HepG2 (cell line): ENCODE results near the gene SLC25A10. TPM values are rescaled to one million over a fixed set of nuclear protein-coding genes. Genes with fewer than 3 reads are reported as not detected.

Source experiments
- FOXP4 ChIP-seq: sonication (generic); formaldehyde crosslinking; IDR thresholded peaks from 2 replicates; pipeline ENCODE4 v1.4.0; 2020; ENCODE audit warnings: missing genetic modification reagents
- HDAC6 ChIP-seq: fragments of 200-600 bp; sonication (generic); IDR thresholded peaks from 2 replicates; pipeline ENCODE4 v1.7.0; 2017; ENCODE audit warnings: mild to moderate bottlenecking, antibody characterized with exemption, low read length, low read depth
- HIVEP1 ChIP-seq: sonication (generic); formaldehyde crosslinking; IDR thresholded peaks from 2 replicates; pipeline ENCODE4 v1.4.0; 2020; ENCODE audit warnings: mild to moderate bottlenecking, missing genetic modification reagents
- MBD4 ChIP-seq: IDR thresholded peaks from 2 replicates; pipeline ENCODE4 v1.6.1; 2012; ENCODE audit warnings: low read length, inconsistent platforms, borderline replicate concordance
- MIER2 ChIP-seq: IDR thresholded peaks from 2 replicates; pipeline ENCODE4 v1.6.1; 2016; ENCODE audit warnings: missing biosample characterization, missing genetic modification reagents
- MLLT10 ChIP-seq: sonication (generic); formaldehyde crosslinking; IDR thresholded peaks from 2 replicates; pipeline ENCODE4 v1.4.0; 2020; ENCODE audit warnings: missing genetic modification reagents
- NPAS2 ChIP-seq: sonication (generic); formaldehyde crosslinking; IDR thresholded peaks from 2 replicates; pipeline ENCODE4 v1.8.0; 2022; ENCODE audit warnings: mild to moderate bottlenecking, missing genetic modification reagents, borderline replicate concordance
- NR2C2 ChIP-seq: sonication (generic); formaldehyde crosslinking; IDR thresholded peaks from 2 replicates; pipeline ENCODE4 v1.4.0; 2020; ENCODE audit warnings: missing genetic modification reagents, mild to moderate bottlenecking, moderate library complexity, borderline replicate concordance
- PHF20 ChIP-seq: sonication (generic); formaldehyde crosslinking; IDR thresholded peaks from 2 replicates; pipeline ENCODE4 v1.5.0; 2020; ENCODE audit warnings: mild to moderate bottlenecking, missing genetic modification reagents
- SETDB1 ChIP-seq: sonication (generic); formaldehyde crosslinking; IDR thresholded peaks from 2 replicates; pipeline ENCODE4 v1.5.1; 2020; ENCODE audit warnings: missing genetic modification reagents, mild to moderate bottlenecking, borderline replicate concordance
- SNAPC5 ChIP-seq: sonication (generic); formaldehyde crosslinking; IDR thresholded peaks from 2 replicates; pipeline ENCODE4 v1.8.1; 2023; ENCODE audit warnings: mild to moderate bottlenecking, missing genetic modification reagents, borderline replicate concordance
- TARDBP ChIP-seq: sonication (generic); formaldehyde crosslinking; IDR thresholded peaks from 2 replicates; pipeline ENCODE4 v1.8.0; 2022; ENCODE audit warnings: mild to moderate bottlenecking, missing genetic modification reagents
- TFDP1 ChIP-seq: IDR thresholded peaks from 2 replicates; pipeline ENCODE4 v1.6.1; 2016; ENCODE audit warnings: missing compliant biosample characterization, missing genetic modification reagents, borderline replicate concordance
- TFDP2 ChIP-seq: sonication (generic); formaldehyde crosslinking; IDR thresholded peaks from 2 replicates; pipeline ENCODE4 v1.4.0; 2020; ENCODE audit warnings: missing genetic modification reagents
- ZBTB49 ChIP-seq: sonication (generic); formaldehyde crosslinking; IDR thresholded peaks from 2 replicates; pipeline ENCODE4 v1.4.0; 2020; ENCODE audit warnings: missing genetic modification reagents, borderline replicate concordance
- ZFYVE20 ChIP-seq: sonication (generic); formaldehyde crosslinking; IDR thresholded peaks from 2 replicates; pipeline ENCODE4 v1.8.0; 2023; ENCODE audit warnings: low read depth, mild to moderate bottlenecking, moderate library complexity, missing genetic modification reagents, borderline replicate concordance
- ZKSCAN5 ChIP-seq: sonication (generic); formaldehyde crosslinking; IDR thresholded peaks from 2 replicates; pipeline ENCODE4 v1.5.1; 2020; ENCODE audit warnings: mild to moderate bottlenecking, missing genetic modification reagents
- ZNF549 ChIP-seq: sonication (generic); formaldehyde crosslinking; IDR thresholded peaks from 2 replicates; pipeline ENCODE4 v1.5.0; 2020; ENCODE audit warnings: missing genetic modification reagents
- ZNF556 ChIP-seq: sonication (generic); formaldehyde crosslinking; IDR thresholded peaks from 2 replicates; pipeline ENCODE4 v1.4.0; 2020; ENCODE audit warnings: mild to moderate bottlenecking, missing genetic modification reagents, borderline replicate concordance
- ZNF644 ChIP-seq: IDR thresholded peaks from 2 replicates; pipeline ENCODE4 v1.6.1; 2016; ENCODE audit warnings: low read depth
- ZNF781 ChIP-seq: sonication (generic); formaldehyde crosslinking; IDR thresholded peaks from 2 replicates; pipeline ENCODE4 v1.5.1; 2020; ENCODE audit warnings: borderline replicate concordance, mild to moderate bottlenecking, missing genetic modification reagents; ENCODE audit errors: not compliant biosample characterization
- ZNF816 ChIP-seq: sonication (generic); formaldehyde crosslinking; IDR thresholded peaks from 2 replicates; pipeline ENCODE4 v1.8.0; 2022; ENCODE audit warnings: missing genetic modification reagents, mild to moderate bottlenecking, borderline replicate concordance
- polyA plus RNA-seq, 8 experiments: library from polyadenylated mRNA; depleted of rRNA in 3 of 8; stranded (reverse) in 7 of 8; unstranded in 1 of 8; fragments of >200 nt; fragmentation: Illumina TruSeq in 4 of 8; extraction: Trizol in 4 of 8; gene quantifications; 2 replicates each; pipeline versions ENCODE4 v1.2.1 to v1.2.3, GENCODE V29; 2011 to 2016; ENCODE audit warnings: low read depth in 4 of 8, missing spikeins in 1 of 8, mixed read lengths in 1 of 8; ENCODE audit not compliant: insufficient read depth in 1 of 8
- total RNA-seq, 5 experiments: library from RNA; depleted of rRNA; stranded (reverse); fragments of >200 nt; fragmentation: Illumina TruSeq; extraction: Trizol; gene quantifications; 2 replicates each; pipeline ENCODE4 v1.2.3, GENCODE V29; 2016; ENCODE audit warnings: low read depth in 1 of 5

SLC25A10 gene
- total and polyA plus RNA-seq, 2 of the 13 experiments (the other 11 are each of a cell fraction or from before 2014, with no cell fraction given), result 46.5 to 140 TPM

GRCh38 chr17:81713556-81714411 lies 1.7 kb downstream of the SLC25A10 start (continued):
- TF ChIP-seq PHF20, result no peak; the same call in 1 of the 2 replicates
- TF ChIP-seq HDAC6, result no peak
- TF ChIP-seq ZBTB49 (CRISPR knock-in tag), result peak; percentile 68; the same call in 1 of the 2 replicates
- peak; percentile 54; the same call in 1 of the 2 replicates for TF ChIP-seq ZKSCAN5
- peak; percentile 99 for TF ChIP-seq NR2C2 (CRISPR knock-in tag)
- peak; percentile 90; the same call in 1 of the 2 replicates for TF ChIP-seq TFDP1
- peak; percentile 90 for TF ChIP-seq TARDBP (CRISPR knock-in tag)
- no peak for TF ChIP-seq SETDB1 (CRISPR knock-in tag)
- TF ChIP-seq ZNF549, result no peak
- TF ChIP-seq MIER2 (CRISPR knock-in tag), result peak; percentile 31; the same call in 1 of the 2 replicates
- TF ChIP-seq ZNF644, result no peak; the same call in none of the 2 replicates
- no peak for TF ChIP-seq MBD4
- TF ChIP-seq ZNF781 (CRISPR knock-in tag), result peak; percentile 90
- peak; percentile 85 for TF ChIP-seq TFDP2
- TF ChIP-seq NPAS2 (CRISPR knock-in tag), result no peak
- TF ChIP-seq ZFYVE20, result no peak
- 0 out of 2 replicates have a peak, but pooled peaks have one; percentile 65 for TF ChIP-seq SNAPC5 (CRISPR knock-in tag)
- no peak; the same call in 1 of the 2 replicates for TF ChIP-seq ZNF816
- TF ChIP-seq ZNF556 (CRISPR knock-in tag), result no peak; the same call in none of the 2 replicates
- no peak for TF ChIP-seq MLLT10 (CRISPR knock-in tag)
- TF ChIP-seq HIVEP1 (CRISPR knock-in tag), result peak; percentile 88
- no peak; the same call in 1 of the 2 replicates for TF ChIP-seq FOXP4 (CRISPR knock-in tag)
